Measurements from ENCODE around the gene NEFH.
"Not testable (repeated sequence)": the region's sequence is repeated elsewhere in the genome, so short reads cannot be mapped to it uniquely, and the experiment has no call there.

Gene NEFH

GRCh38 chr22:29479417-29480261, at the start of gene NEFH:
Gene NEFH, plus strand, starts transcription at chr22:29480218. Its CDS starts 45 bp downstream, at chr22:29480263.
- no peak for DNase-seq (ENCODE audit: low spot score)

- DNase-seq (ENCODE audit: low spot score), result no peak
These were observed 48.0 kb upstream of the NEFH start for GRCh38 chr22:29431986-29432385.

- no peak for DNase-seq (ENCODE audit: low spot score)
These were observed 46.2 kb upstream of the NEFH start for GRCh38 chr22:29433856-29434255.

GRCh38 chr22:29434288-29434687, 45.7 kb upstream of the NEFH start:
- DNase-seq (ENCODE audit: low spot score), result no peak

- DNase-seq (ENCODE audit: low spot score), result no peak
These were observed 44.5 kb upstream of the NEFH start for GRCh38 chr22:29435236-29436136.

GRCh38 chr22:29438283-29438682, 41.7 kb upstream of the NEFH start, which contains the start of gene RFPL1:
Gene RFPL1, plus strand, starts transcription at chr22:29438583.
- DNase-seq (ENCODE audit: low spot score), result not testable (repeated sequence)

- DNase-seq (ENCODE audit: low spot score), result no peak
These were observed 37.0 kb upstream of the NEFH start for GRCh38 chr22:29442976-29443375.

- no peak for DNase-seq (ENCODE audit: low spot score)
These were observed 36.6 kb upstream of the NEFH start for GRCh38 chr22:29443452-29443851.

- no peak for DNase-seq (ENCODE audit: low spot score)
These were observed 35.9 kb upstream of the NEFH start for GRCh38 chr22:29443861-29444792.

GRCh38 chr22:29445508-29445907, 34.5 kb upstream of the NEFH start:
- no peak for DNase-seq (ENCODE audit: low spot score)

- DNase-seq (ENCODE audit: low spot score), result no peak
These were observed 32.1 kb upstream of the NEFH start for GRCh38 chr22:29447906-29448305.

GRCh38 chr22:29449296-29449875, 30.6 kb upstream of the NEFH start:
- DNase-seq (ENCODE audit: low spot score), result no peak

GRCh38 chr22:29450222-29450621, 29.8 kb upstream of the NEFH start:
- no peak for DNase-seq (ENCODE audit: low spot score)

- DNase-seq (ENCODE audit: low spot score), result no peak
These were observed 28.2 kb upstream of the NEFH start for GRCh38 chr22:29451863-29452262.

GRCh38 chr22:29454276-29454675, 25.7 kb upstream of the NEFH start:
- DNase-seq (ENCODE audit: low spot score), result no peak

GRCh38 chr22:29456211-29456671, 23.8 kb upstream of the NEFH start:
- DNase-seq (ENCODE audit: low spot score), result no peak

- peak; percentile 57 for DNase-seq (ENCODE audit: low spot score)
These were observed 22.3 kb upstream of the NEFH start for GRCh38 chr22:29457730-29458129.

GRCh38 chr22:29458551-29458950, 21.5 kb upstream of the NEFH start:
- no peak for DNase-seq (ENCODE audit: low spot score)

- no peak for DNase-seq (ENCODE audit: low spot score)
These were observed 20.2 kb upstream of the NEFH start for GRCh38 chr22:29459773-29460172.

GRCh38 chr22:29461263-29461662, 18.8 kb upstream of the NEFH start:
- no peak for DNase-seq (ENCODE audit: low spot score)

GRCh38 chr22:29463629-29464028, 16.4 kb upstream of the NEFH start:
- no peak for DNase-seq (ENCODE audit: low spot score)

Data from germinal center (tissue), 1 donor.